HFFc6 (cell line): ENCODE data around the gene SARNP. TPM values are rescaled to one million over a fixed set of nuclear protein-coding genes. Genes with fewer than 3 reads are reported as not detected.

Experiments
- DNase-seq: peaks from one replicate; pipeline ENCODE4 v3.0.0-alpha.2; 2018
- H3K27ac Mint-ChIP-seq: 2 replicates; pipeline ENCODE4 v1.8.0; 2020; ENCODE audit warnings: mild to moderate bottlenecking, mixed read lengths
- H3K27me3 Mint-ChIP-seq: 2 replicates; pipeline ENCODE4 v1.8.0; 2021; ENCODE audit warnings: mild to moderate bottlenecking, moderate library complexity, mixed read lengths; ENCODE audit not compliant: insufficient read depth
- H3K36me3 Mint-ChIP-seq: 2 replicates; pipeline ENCODE4 v1.8.0; 2021; ENCODE audit warnings: low read depth, mixed read lengths
- H3K4me1 Mint-ChIP-seq: 2 replicates; pipeline ENCODE4 v1.8.0; 2020; ENCODE audit warnings: low read depth, mixed read lengths
- H3K4me3 Mint-ChIP-seq: 2 replicates; pipeline ENCODE4 v1.8.0; 2020; ENCODE audit warnings: mild to moderate bottlenecking, moderate library complexity, mixed read lengths
- H3K9me3 Mint-ChIP-seq: 2 replicates; pipeline ENCODE4 v1.8.0; 2020; ENCODE audit warnings: mild to moderate bottlenecking, mixed read lengths
- total RNA-seq, 6 experiments: library from RNA; stranded (reverse); fragmentation: NEBNext Ultra II Directional; extraction: Animal tissue kit (Norgen Biotek cat#: 25700); gene quantifications; 2 replicates in 1 of 6; 3 replicates in 5 of 6; pipeline ENCODE4 v1.2.3, GENCODE V29; 2021
- TF ChIP-seq, protein P1 (sequence below): fragments of 200-600 bp; sonication (generic); IDR thresholded peaks from 2 replicates; pipeline ENCODE4 v1.5.0; 2021; ENCODE audit warnings: antibody characterized with exemption, mild to moderate bottlenecking

The SARNP gene
- total RNA-seq, 6 experiments from 2014 or later: 68.9 to 85.5 (median 78.4) TPM

DNA sequence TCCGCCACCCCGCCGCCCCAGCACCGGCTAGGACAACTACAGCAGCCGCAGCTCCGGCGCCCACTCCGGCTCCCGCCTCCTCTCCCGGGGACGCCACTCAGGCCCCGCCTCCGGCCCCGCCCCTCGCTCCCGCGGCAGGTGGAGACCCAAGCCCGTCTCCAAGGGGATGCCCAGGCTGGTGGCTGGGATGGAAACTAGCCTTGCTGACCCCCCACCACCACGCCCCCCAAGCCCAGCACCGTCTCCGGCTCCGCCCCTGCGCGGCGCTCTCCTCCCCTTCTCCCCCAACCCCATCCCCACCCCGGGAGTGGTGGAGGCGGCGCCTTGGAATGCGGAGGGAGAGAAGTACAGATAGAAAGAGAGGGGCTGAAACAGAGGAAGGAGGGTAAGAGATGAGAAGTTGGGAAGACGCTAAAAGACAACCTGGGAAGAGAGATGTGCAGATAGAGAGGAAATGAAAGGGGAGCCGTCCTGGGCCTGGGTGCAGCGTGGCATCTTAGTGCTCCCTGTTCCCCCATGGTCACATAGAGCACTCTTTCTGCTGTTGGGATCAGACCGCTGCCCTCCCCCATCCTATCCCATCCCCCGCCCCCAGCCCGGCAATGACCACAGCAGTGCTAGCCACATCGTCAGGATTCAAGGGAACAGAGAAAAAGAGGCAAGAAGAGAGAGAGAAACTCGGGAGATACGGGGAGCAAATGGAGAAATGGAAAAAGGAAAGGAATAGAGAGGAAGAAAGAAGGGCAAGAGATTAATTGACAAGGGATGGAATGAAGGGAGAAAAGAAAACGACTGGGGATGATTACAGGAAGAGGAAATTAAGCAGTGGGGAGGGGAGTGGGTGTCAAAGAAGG, 109.5 kb downstream of the SARNP start, which contains the start of gene ITGA7:
ITGA7 (minus strand) TSS at position 64 of the 854 bp plus-strand sequence. CDS start 222 bp downstream, outside the sequence.
- no peak for DNase-seq
- H3K4me3 Mint-ChIP-seq: peak within 1 kb of the TSS; percentile 86
- peaks cover 19% of the 10 kb centered on the region for H3K27me3 Mint-ChIP-seq
- no peaks in the 10 kb centered on the region for H3K9me3 Mint-ChIP-seq
- no peak within 1 kb of the TSS for H3K27ac Mint-ChIP-seq
- no peaks in the 10 kb centered on the region for H3K36me3 Mint-ChIP-seq
- peaks cover 42% of the 10 kb centered on the region for H3K4me1 Mint-ChIP-seq
- TF ChIP-seq, protein P1, sequence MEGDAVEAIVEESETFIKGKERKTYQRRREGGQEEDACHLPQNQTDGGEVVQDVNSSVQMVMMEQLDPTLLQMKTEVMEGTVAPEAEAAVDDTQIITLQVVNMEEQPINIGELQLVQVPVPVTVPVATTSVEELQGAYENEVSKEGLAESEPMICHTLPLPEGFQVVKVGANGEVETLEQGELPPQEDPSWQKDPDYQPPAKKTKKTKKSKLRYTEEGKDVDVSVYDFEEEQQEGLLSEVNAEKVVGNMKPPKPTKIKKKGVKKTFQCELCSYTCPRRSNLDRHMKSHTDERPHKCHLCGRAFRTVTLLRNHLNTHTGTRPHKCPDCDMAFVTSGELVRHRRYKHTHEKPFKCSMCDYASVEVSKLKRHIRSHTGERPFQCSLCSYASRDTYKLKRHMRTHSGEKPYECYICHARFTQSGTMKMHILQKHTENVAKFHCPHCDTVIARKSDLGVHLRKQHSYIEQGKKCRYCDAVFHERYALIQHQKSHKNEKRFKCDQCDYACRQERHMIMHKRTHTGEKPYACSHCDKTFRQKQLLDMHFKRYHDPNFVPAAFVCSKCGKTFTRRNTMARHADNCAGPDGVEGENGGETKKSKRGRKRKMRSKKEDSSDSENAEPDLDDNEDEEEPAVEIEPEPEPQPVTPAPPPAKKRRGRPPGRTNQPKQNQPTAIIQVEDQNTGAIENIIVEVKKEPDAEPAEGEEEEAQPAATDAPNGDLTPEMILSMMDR: no peak

Other genes with a start within 250 kb of the SARNP start
- gene OR2AP1, start 245.3 kb downstream of the SARNP start, total RNA-seq: not detected
- not detected for gene OR10P1, start 180.8 kb downstream of the SARNP start, total RNA-seq
- 1 to 10 TPM in 4 of 6 experiments, under 1 TPM in 2; 0.95 to 2.3 (median 1.2) TPM for gene ITGA7, start 109.8 kb downstream of the SARNP start, total RNA-seq
- gene BLOC1S1, start 101.7 kb downstream of the SARNP start, total RNA-seq: 100 to 1,000 TPM in 4 of 6 experiments, 10 to 100 TPM in 2; 87.4 to 113 (median 104) TPM
- gene RDH5, start 97.3 kb downstream of the SARNP start, total RNA-seq: 10 to 100 TPM in 2 of 6 experiments, 1 to 10 TPM in 4; 6.6 to 13.2 (median 7.8) TPM
- gene CD63, start 88.7 kb downstream of the SARNP start, total RNA-seq: 1,000 to 10,000 TPM; 1,860 to 2,483 (median 2,072) TPM
- gene GDF11, start 74.6 kb downstream of the SARNP start, total RNA-seq: 10 to 100 TPM; 15.8 to 25.9 (median 16.9) TPM
- gene ORMDL2, start 317 bp upstream of the SARNP start, total RNA-seq: 100 to 1,000 TPM in 1 of 6 experiments, 10 to 100 TPM in 5; 79.9 to 100 (median 90.1) TPM
- gene DNAJC14, start 11.9 kb upstream of the SARNP start, total RNA-seq: 10 to 100 TPM; 31.7 to 33.5 (median 32.5) TPM
- gene MMP19, start 25.2 kb upstream of the SARNP start, total RNA-seq: 10 to 100 TPM; 13.7 to 24.7 (median 21.4) TPM
- gene PYM1, start 110.2 kb upstream of the SARNP start, total RNA-seq: 10 to 100 TPM; 25.0 to 32.3 (median 28.3) TPM
- gene DGKA, start 113.4 kb upstream of the SARNP start, total RNA-seq: 10 to 100 TPM; 67.1 to 87.4 (median 79.6) TPM
- 1 to 10 TPM in 1 of 6 experiments, under 1 TPM in 5; 0.47 to 1.3 (median 0.59) TPM for gene PMEL, start 148.3 kb upstream of the SARNP start, total RNA-seq
- gene CDK2, start 149.1 kb upstream of the SARNP start, total RNA-seq: 10 to 100 TPM; 27.1 to 61.0 (median 53.9) TPM
- gene RAB5B, start 156.4 kb upstream of the SARNP start, total RNA-seq: 100 to 1,000 TPM in 2 of 6 experiments, 10 to 100 TPM in 4; 90.2 to 107 (median 96.5) TPM
- 10 to 100 TPM; 15.2 to 19.4 (median 17.0) TPM for gene SUOX, start 179.6 kb upstream of the SARNP start, total RNA-seq
- 1 to 10 TPM; 5.2 to 7.2 (median 5.9) TPM for gene IKZF4, start 203.3 kb upstream of the SARNP start, total RNA-seq
- gene RPS26, start 224.2 kb upstream of the SARNP start, total RNA-seq: 100 to 1,000 TPM in 1 of 6 experiments, 10 to 100 TPM in 5; 40.7 to 151 (median 52.1) TPM